HG03575 (cell line): Measurements from ENCODE around the gene DNAJB2.

ENCODE experiments used
- ATAC-seq: cut with Tn5 transposase; IDR thresholded peaks from one replicate; pipeline ENCODE4 v1.9.1; 2021; ENCODE audit not compliant: unreplicated experiment, insufficient number of reproducible peaks, low FRiP score; ENCODE audit errors: extremely low read depth

Gene DNAJB2

DNA sequence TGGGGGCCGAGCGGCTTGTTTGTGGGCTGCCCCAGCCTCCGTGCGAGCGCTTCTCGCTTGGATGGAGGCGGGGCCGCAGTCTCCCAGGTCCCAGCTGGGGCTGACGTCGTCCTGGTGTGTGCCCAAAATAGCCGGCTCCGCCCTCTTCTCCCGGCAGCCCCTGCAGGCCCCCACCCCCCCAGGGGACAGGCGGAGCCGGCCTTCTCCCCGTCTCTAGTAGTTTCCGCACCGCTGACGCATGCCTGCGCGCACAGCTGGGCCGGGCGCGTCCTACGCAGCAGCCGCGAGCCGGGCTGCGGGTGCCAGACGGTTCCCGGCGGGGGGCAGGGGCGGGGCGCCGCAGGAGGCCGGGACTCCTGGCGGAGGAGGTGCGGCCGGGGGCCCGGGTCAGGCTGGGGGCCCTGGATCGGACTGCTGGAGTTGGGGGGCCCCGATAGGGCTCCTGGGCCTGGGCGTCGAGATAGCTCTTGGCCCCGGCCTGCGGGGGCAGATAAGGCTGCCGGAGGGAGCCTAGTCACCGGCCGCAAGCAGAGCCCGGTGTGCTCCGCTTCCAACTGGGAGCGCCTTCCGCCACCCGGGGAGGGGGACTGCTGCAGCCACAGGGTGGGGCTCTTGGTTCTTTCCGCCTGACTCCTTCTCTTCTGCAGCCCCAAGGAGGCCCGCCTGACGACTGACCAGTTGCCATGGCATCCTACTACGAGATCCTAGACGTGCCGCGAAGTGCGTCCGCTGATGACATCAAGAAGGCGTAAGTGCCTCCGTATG is at the start of gene DNAJB2:
Gene DNAJB2 (plus strand): TSS at position 216 of the 765 bp plus-strand sequence. CDS start 468 bp downstream, at position 684.
- ATAC-seq = peak; percentile 77

DNA sequence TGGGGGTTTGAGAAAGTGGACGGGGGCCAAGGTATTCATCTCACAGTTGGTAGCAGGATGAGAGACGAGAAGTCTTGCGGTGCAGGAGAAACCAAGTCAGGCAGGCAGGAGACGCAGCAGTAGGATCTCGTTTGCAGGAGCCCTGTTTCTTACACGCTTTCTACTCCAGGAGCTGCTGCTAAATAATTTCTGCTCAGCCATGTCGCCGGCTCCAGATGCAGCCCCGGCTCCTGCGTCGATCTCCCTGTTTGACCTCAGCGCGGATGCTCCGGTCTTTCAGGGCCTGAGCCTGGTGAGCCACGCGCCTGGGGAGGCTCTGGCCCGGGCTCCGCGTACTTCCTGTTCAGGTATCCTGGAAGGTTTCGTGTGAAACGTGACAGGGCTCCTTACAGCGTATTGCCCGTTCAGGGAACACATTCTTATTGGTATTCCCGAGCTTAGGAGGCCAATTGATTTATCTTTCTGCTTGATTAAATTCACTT is 49.1 kb upstream of the DNAJB2 start:
- ATAC-seq = no peak

DNA sequence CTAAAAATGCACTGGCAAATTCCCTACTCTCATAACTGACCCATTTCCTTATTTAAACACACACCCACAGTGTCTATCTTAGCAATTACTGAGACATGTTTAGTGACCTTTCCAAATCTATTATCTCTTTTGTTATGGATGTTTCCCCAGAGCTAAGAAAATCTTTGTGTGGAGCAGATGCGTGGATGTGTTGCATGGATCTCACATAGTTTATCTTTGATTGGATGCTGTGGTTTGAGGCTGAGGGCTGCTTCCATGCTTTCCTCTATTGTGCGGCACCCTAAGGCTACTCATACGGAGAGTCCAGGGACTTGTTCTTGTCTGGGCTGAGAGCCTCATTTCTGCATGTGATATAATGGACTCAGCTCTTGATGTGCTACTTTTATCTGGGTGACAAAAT is 44.8 kb upstream of the DNAJB2 start:
- ATAC-seq = no peak

DNA sequence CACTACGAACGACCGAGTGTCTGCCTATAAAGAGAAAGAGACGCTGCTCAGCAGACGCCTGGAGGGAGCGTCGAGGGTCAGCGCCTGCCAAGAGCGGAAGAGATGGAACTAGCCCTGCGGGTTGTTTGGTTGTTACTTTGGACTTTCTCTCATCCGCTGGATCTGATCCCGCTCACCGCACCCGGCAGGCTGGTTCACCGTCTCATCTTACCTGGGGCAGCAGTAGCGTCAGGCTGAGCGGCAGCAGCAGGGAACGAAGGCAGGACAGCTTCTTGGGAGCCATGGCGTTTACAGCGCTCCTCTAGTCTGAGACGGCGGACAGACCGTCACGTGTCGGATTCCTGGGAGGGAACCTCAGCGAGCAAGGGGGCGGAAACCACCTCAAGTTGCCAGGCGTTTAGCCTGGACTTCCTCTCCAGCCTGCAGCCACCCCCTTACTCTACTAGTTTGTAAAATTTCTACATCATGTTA is 35.8 kb upstream of the DNAJB2 start:
- ATAC-seq = no peak

DNA sequence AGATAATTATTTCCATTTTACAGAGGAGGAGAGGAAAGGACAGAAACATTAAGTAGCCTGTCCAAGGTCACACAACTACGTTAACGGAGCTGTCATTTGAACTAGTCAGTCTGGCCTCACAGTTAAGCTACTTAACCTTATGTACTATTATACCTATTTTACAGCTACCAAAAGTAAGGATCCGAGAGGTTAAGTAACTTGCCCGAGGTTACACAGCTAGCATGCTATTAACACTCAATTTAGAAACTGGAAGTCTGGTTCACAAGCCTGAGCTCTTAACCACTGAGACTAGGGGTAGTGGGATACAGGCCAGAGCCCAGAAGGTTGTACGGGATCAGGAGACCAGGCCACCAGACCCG is 34.4 kb upstream of the DNAJB2 start:
- ATAC-seq = no peak

DNA sequence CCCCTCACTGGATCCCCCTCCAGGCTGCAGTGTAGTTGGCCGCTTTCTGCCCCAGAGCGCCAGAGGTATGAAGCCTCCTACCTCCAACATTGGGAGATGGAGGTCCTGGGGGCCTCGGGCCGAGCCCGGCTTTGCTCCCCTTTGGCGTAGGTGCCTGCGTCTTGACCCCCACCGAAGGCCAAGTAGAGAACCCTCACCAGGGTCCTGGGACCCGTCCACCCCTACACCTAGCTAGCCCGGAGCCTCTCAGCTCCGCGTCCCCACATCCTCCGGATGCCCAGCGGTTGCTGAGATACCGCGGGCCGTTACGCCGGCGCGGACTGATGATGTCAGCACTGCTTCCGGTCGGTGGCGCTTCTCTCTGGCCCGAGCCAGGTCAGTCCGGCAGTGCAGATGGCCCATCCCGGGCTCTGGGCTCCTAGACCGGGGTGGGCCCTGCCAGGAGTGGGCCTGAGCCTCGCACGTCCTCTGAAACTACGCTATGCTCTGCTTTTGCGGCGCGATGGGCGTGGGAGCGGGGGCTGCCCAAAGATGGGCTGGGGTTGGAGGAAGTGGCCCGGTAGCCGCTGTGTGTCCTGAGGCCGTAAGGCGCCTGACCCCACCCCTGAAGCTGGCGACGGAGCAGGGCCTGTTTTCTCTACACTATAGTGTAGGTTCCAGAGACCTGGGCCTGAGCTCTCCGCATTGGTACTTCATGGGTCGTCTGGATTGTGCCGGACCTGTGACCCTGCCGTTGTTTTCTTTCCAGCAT is 33.8 kb upstream of the DNAJB2 start, which contains the start of the genes GLB1L and STK16:
Gene GLB1L (minus strand): TSS at position 297 of the 751 bp plus-strand sequence. CDS start 1,871 bp downstream, outside the sequence.
Gene STK16 (plus strand): TSS at position 332 of the 751 bp plus-strand sequence. CDS start 521 bp downstream, outside the sequence.
- ATAC-seq = peak; percentile 36

DNA sequence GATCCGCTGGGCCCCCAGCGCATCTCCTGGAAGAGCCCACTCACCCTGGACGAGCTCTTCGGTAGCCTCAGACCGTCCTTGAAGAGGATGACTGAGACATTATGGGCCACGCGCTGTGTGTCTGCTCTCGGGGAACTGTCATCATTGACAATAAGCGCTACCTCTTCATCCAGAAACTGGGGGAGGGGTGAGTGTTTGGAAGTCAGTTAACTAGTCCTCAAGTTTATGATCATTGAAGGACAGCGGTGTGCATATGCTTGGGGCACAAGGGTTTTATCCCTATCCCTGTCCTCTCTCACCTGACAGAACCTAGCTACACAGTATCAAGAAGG is 33.3 kb upstream of the DNAJB2 start:
- no peak for ATAC-seq

DNA sequence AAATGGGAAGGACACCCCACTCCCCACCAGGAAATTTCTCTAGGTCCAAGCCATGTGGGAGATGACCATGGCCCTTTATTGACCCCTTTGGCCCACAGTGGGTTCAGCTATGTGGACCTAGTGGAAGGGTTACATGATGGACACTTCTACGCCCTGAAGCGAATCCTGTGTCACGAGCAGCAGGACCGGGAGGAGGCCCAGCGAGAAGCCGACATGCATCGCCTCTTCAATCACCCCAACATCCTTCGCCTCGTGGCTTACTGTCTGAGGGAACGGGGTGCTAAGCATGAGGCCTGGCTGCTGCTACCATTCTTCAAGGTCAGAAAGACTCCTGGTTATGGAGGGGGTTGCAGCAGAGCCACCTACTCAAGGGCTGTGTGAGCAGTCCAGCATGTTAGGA is 32.6 kb upstream of the DNAJB2 start:
- ATAC-seq = no peak

DNA sequence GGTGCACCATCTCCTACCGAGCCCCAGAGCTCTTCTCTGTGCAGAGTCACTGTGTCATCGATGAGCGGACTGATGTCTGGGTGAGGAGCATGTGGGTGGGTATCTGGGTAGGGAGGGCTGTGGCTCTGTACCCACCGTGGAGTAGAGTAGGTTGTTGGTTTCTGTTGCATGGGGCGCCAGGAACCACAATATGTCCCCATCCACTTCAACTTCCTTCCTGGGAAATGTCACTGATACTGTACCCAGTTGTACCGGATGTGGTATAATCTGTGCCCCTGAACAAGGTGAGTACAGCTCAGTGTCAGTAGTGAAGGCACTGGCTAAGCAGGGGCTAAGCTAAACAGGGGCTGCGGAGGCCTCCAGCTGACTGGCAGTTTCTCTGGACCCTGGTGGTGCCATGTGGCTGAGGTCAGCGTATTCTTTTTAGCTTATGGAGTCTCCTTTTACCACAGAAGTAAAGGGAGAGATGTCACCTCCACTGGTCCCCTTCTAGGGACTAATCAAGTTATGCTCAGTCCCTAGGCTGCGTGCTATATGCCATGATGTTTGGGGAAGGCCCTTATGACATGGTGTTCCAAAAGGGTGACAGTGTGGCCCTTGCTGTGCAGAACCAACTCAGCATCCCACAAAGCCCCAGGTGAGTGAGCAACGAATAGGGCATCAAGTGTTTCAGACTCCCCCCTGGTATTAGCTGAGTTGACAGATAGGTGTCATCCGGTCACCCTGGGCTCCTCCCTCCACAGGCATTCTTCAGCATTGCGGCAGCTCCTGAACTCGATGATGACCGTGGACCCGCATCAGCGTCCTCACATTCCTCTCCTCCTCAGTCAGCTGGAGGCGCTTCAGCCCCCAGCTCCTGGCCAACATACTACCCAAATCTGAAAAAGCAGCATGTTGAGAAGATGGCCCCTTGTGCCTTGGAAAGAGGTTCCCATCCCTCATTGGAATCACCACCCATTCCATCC is 31.2 kb upstream of the DNAJB2 start:
- ATAC-seq = no peak

DNA sequence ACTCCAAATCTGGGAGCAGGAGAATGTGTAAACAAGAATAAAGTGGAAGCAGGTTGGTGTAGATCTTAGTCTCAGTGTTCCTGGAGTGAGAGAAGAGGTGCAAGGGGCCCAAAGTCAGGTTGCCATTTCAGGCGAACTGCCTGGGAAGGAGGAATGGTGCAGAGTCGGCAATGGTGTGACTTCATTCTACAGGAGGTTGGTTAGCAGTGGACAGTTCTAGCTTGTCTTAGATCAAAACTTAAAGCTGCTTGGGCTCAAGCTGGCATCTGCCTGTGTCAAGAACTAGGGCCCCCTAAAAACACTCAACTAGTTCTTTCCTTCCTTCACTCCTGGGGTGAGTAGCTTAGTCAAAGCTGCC is 30.3 kb upstream of the DNAJB2 start:
- no peak for ATAC-seq

DNA sequence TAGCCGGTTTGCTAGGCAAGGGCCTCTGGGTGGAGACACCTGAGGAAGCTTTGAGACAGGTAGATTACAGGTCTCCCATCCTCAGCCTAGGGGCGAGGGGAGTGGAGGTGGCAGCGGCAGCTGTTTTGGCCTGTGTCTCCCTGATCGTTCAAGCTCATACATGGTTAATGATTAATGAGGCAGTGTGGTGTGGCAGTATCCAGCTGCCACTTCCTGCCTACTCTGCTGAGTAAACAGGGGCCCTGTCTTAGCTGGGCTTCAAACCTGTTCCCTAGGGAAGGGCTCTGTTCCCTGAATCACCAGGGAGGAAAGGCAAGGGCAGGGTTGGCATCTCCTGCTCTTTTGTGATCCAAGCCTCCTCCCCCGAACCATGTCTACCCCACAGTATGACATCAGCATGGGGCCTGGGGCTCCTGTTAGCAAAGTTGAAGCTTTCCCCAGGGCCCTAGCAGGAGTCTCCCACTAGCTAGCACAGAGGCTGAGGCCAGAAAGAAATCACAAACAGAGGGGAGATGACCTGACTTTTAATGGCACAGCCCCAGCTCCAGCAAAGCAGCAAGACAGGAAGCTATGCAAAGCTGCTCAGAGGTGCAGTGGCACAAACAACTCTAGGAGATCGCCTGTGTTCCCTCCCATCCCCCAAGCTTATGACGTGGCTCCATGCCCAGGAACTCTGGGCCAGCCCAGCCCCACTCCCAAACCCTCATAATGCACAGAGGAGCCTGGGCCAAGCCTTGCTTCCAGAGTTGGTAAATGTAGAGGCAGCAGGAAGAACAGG is 29.8 kb upstream of the DNAJB2 start:
- no peak for ATAC-seq

DNA sequence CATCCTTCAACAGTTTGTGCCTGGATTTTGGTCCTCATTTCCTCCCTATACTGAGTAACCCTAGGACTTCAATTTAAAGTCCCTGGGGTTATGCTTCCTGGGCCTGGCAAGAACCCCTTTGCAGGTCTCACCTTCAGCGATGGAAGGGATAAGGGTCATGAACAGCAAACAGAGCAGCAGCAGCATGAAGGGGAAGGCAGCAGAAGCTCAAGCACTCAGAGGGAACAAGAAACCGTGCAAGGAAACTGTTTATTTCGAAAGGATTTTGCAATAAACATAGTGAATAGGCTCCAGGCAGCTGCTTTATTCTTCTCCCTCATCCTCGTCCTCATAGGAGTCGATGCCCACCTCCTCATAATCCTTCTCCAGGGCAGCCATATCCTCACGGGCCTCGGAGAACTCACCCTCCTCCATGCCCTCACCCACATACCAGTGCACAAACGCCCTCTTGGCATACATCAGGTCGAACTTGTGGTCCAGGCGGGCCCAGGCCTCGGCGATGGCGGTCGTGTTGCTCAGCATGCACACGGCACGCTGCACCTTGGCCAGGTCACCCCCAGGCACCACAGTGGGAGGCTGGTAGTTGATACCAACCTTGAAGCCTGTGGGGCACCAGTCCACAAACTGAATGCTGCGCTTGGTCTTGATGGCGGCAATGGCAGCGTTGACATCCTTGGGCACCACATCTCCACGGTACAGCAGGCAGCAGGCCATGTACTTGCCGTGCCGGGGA is 29.0 kb upstream of the DNAJB2 start:
- ATAC-seq = no peak

DNA sequence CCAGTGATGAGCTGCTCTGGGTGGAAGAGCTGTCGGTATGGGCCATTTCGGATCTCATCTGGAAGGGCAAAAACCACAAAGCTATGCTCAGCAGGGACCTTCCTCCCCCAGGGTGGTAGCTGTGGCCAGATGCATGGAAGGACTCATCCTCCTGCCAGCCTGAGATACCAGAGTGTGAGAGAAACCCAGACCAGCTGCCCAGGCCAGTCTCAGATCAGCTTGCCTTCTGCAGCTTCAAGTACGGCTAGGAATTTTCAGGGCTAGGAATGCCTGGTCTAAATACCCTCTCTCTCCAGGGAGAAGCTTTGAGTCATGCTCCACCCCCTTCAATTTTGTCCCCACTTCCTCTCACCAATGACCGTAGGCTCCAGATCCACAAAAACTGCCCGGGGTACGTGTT is 27.5 kb upstream of the DNAJB2 start:
- no peak for ATAC-seq

DNA sequence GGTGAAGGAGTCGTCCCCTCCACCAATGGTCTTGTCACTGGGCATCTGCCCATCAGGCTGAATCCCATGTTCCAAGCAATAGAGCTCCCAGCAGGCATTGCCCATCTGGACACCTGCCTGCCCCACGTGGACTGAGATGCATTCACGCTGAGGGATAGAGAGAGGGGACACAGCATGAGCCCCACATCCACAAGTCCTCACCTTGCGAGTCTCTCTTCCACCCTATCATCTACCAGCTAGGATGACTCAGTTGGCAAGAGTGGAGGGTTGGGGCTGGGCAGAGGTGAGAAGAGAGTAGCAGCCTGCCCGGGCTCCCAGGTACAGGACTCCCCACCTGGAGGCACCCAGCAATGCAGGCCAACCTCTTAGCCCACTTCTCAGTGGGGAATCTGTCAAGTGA is 27.1 kb upstream of the DNAJB2 start:
- no peak for ATAC-seq

DNA sequence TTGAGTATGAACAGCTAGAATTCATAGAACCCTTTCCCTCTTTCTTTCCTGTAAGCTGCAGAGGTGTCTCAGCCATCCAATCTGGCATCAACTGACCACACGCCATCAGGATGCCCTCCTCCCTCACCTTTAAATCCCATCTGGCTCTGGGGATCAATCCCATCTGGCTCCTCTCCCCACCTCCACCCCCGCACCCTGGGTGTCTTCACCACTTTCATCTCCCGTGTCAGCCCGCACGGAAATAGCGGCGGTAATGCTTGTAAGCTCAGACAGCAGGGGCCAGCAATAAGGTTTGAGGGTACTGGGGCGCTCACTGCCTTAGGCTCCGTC is 26.6 kb upstream of the DNAJB2 start:
- no peak for ATAC-seq

DNA sequence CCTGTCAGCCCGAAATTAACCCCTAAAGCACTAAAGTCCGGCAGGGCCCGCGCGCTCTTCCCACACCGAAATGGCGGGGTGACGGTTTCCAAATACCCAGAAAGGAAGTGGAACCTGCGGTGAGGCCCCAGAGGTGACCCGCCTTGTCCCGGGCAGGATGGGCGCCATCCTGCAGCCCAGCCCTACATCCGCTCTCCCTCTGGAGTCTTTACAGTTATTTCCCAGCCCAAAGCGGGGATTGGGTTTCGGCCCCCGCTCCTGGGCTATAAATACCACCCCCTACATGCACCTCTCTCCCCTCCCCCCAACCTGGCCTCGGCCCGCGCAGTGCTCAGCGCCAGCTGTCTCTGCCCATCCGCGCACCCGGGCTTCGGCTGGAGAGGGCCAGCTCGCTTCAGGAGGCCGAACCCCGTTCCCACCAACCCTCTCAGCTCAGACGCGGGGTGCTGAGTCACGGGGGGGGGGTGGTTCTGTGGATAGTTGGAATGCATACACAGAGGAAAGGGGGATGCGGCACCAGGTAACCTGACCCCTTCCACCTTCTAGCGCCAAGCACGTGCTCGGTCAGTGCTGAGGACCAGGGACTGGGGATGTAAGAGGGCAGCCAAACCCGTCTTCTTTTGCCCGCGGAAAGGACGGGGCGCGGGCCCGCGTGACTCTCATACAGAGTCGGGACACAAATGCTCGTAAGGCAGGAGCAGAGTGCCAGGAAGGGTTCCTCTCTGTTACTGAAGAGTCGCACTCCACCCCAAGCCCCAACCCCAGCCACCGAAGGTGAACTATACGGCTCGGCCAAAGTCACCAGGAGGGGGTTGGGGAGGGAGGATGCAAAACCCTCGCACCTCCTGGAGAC is 26.0 kb upstream of the DNAJB2 start, which contains the start of gene TUBA4B:
Gene TUBA4B (plus strand): TSS at position 344 of the 853 bp plus-strand sequence. CDS start 165 bp downstream, at position 509.
- no peak for ATAC-seq
